ENCODE data around the gene KDM4C. TPM values are rescaled to one million over a fixed set of nuclear protein-coding genes. Genes with fewer than 3 reads are reported as not detected.

Gene KDM4C
- total and polyA plus RNA-seq, 5 donors from 2014 or later: 27.9 to 99.0 (median 32.0) TPM

DNA sequence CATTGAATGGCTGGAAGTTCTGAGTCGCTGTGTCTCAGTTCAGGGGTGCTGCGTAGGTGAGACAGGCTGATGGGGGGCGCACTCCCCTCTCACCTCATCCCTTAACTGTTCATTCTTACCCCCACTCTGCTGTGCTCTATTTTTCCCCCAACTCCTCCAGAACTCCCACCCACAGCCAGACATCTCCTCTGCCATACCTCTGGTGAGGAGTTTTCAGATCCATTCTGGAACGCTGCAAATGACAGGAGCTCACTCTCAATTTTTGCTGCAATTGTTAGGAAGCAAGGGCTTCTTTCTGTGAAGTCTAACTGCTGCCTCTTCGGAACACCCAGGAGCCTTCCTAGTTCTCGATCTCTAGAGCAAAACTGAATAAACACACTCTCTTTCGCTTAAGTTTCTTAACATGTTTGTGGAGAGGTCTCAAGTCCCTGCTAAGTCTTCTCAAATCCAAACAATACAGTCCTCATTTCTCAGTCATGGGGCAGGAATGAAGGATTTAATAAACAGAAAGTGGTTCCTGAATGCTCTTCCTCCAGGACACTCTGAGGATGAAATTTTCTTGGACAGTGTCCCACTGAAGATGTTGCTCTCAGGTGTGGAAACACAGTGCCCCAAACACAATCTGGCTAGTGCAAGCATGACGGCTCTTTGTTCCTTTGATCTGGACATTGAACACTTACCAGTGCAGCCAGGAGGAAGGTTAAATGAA is 387.7 kb downstream of the KDM4C start:
- no peak overlapping the region for H3K27ac ChIP-seq (ENCODE audit: insufficient read depth, low read length, poor library complexity, severe bottlenecking)
- no peak overlapping the region for H3K4me3 ChIP-seq (ENCODE audit: low read depth, low read length)
- ATAC-seq (ENCODE audit: low read depth in 2 of 2) (no peak), DNase-seq (no peak)
- H3K9me3 ChIP-seq (ENCODE audit: control insufficient read depth in 2 of 2, low read length in 2 of 2): no peaks in the 10 kb centered on the region
- Mint-ChIP-seq H3K4me1 (peaks cover 12 to 37% (median 21%) of the 10 kb centered on the region in 4 donors), H3K9me3 (no peaks in the 10 kb centered on the region), H3K4me3 (no peak overlapping the region), H3K27me3 (no peaks in the 10 kb centered on the region), H3K36me3 (peaks cover 43% of the 10 kb centered on the region), H3K27ac (peak overlapping the region; percentile 42 to 73 (median 70))
- peaks cover 17% of the 10 kb centered on the region for H3K4me1 ChIP-seq (ENCODE audit: control insufficient read depth, insufficient read depth, low read length, poor library complexity, severe bottlenecking)
- no peaks in the 10 kb centered on the region for H3K27me3 ChIP-seq (ENCODE audit: control insufficient read depth, insufficient read depth, low read length)
- H3K36me3 ChIP-seq (ENCODE audit: control insufficient read depth, insufficient read depth, low read length): peaks cover 14% of the 10 kb centered on the region

- Histone ChIP-seq H3K4me1 (ENCODE audit: control insufficient read depth, insufficient read depth, low read length, poor library complexity, severe bottlenecking) (peaks cover 27% of the 10 kb centered on the region), H3K9me3 (ENCODE audit: control insufficient read depth in 2 of 2, low read length in 2 of 2) (no peaks in the 10 kb centered on the region), H3K36me3 (ENCODE audit: control insufficient read depth, insufficient read depth, low read length) (peaks cover 14% of the 10 kb centered on the region), H3K27ac (ENCODE audit: insufficient read depth, low read length, poor library complexity, severe bottlenecking) (no peak overlapping the region), H3K27me3 (ENCODE audit: control insufficient read depth, insufficient read depth, low read length) (no peaks in the 10 kb centered on the region), H3K4me3 (ENCODE audit: low read depth, low read length) (no peak overlapping the region)
- Mint-ChIP-seq H3K27ac (peak overlapping the region in 2 of 3 donors; percentile 63 to 80), H3K4me1 (peaks cover 17 to 45% (median 23%) of the 10 kb centered on the region in 4 donors), H3K27me3 (no peaks in the 10 kb centered on the region), H3K36me3 (peaks cover 36% of the 10 kb centered on the region), H3K9me3 (no peaks in the 10 kb centered on the region), H3K4me3 (no peak overlapping the region)
- no peak for ATAC-seq (ENCODE audit: low read depth in 2 of 2)
- DNase-seq: no peak
Measured at GRCh38 chr9:7146582-7146981, 388.8 kb downstream of the KDM4C start.

DNA sequence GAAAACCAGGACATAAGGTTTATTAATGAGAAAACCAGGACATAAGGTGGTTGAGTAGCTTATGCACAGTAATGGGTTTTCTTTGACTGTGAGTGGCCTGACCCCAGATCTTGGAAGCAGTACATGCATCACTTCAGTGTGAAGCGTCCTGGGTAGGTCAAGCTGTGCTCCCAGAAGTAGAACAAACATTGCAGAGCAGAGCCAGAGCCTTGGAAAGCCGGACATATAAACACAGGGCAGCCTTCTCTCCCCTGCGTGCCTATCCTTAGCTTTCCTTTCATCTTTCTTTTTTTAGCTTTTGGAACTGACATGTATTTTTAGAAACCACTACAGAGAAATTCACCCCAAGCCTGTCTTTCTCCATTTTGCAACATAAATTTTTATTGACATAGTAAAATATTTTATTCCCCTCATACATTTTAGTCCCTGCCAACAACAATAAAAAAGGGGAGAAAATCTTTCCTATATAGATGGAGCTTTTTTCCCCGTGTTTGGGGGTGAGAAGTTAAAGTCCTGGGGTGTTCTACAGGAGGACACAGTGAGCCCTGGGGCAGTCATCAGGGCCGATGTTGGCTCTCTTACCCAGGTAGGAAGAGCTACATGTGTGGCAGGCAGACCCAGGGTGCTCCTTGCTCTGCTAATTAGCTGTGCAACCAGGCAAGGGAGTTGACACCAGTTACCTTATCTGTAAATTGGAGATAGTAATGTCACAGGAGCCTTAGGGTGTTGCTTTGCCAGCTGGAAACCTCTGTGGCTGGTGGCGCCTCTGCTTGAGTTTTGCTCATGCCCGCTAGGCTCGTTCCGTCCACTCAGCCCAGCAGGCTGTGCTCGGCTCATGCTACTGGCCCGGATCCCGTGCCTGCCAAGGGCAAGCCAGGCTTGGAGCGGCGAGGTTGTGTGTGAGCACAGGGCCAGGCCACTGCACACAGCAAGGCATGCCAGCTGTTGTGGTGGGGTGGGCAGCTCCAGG is 389.6 kb downstream of the KDM4C start:
- H3K27ac Mint-ChIP-seq: peak overlapping the region in 2 of 3 donors; percentile 63 to 80
- H3K4me3 Mint-ChIP-seq: no peak overlapping the region

GRCh38 chr9:7148243-7148765 is 390.5 kb downstream of the KDM4C start:
- Histone ChIP-seq H3K4me1 (ENCODE audit: control insufficient read depth, insufficient read depth, low read length, poor library complexity, severe bottlenecking) (peaks cover 27% of the 10 kb centered on the region), H3K36me3 (ENCODE audit: control insufficient read depth, insufficient read depth, low read length) (peaks cover 8% of the 10 kb centered on the region), H3K27me3 (ENCODE audit: control insufficient read depth, insufficient read depth, low read length) (no peaks in the 10 kb centered on the region), H3K9me3 (ENCODE audit: control insufficient read depth in 2 of 2, low read length in 2 of 2) (no peaks in the 10 kb centered on the region), H3K27ac (ENCODE audit: insufficient read depth, low read length, poor library complexity, severe bottlenecking) (no peak overlapping the region), H3K4me3 (ENCODE audit: low read depth, low read length) (no peak overlapping the region)
- Mint-ChIP-seq H3K4me1 (peaks cover 21 to 45% (median 25%) of the 10 kb centered on the region in 4 donors), H3K9me3 (no peaks in the 10 kb centered on the region), H3K36me3 (peaks cover 34% of the 10 kb centered on the region), H3K27me3 (no peaks in the 10 kb centered on the region), H3K4me3 (no peak overlapping the region), H3K27ac (peak overlapping the region; percentile 32 to 48 (median 42))
- ATAC-seq (ENCODE audit: low read depth in 2 of 2) (no peak), DNase-seq (no peak)

More for the DNA sequence above, 389.6 kb downstream of the KDM4C start:
- ATAC-seq (ENCODE audit: low read depth in 2 of 2): no peak
- H3K36me3 ChIP-seq (ENCODE audit: control insufficient read depth, insufficient read depth, low read length): peaks cover 14% of the 10 kb centered on the region
- no peaks in the 10 kb centered on the region for H3K9me3 ChIP-seq (ENCODE audit: control insufficient read depth in 2 of 2, low read length in 2 of 2)
- Mint-ChIP-seq H3K27me3 (no peaks in the 10 kb centered on the region), H3K4me1 (peaks cover 18 to 45% (median 24%) of the 10 kb centered on the region in 4 donors), H3K36me3 (peaks cover 36% of the 10 kb centered on the region), H3K9me3 (no peaks in the 10 kb centered on the region)
- H3K4me1 ChIP-seq (ENCODE audit: control insufficient read depth, insufficient read depth, low read length, poor library complexity, severe bottlenecking): peaks cover 27% of the 10 kb centered on the region
- no peak overlapping the region for H3K4me3 ChIP-seq (ENCODE audit: low read depth, low read length)
- no peak for DNase-seq
- no peak overlapping the region for H3K27ac ChIP-seq (ENCODE audit: insufficient read depth, low read length, poor library complexity, severe bottlenecking)
- H3K27me3 ChIP-seq (ENCODE audit: control insufficient read depth, insufficient read depth, low read length): no peaks in the 10 kb centered on the region

DNA sequence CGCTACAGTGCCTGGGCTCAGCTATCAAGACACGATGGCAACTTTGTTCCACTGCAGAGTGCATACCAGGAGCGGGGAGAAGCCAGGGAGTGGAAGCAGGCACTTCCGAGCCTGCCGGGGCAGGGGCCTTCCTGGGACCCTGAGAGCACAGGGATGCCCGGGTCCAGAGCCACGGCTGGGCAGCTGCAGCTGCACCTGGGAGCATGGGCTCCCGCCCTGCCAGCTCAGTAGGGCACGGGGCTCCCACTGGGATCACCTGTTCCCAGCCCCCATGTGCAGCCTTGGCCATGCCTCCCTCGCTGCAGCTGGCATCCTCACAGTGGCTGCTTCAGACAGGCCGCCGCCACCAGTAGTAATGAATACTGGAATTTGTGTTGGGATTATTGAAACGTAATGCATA is 391.5 kb downstream of the KDM4C start:
- no peaks in the 10 kb centered on the region for H3K27me3 ChIP-seq (ENCODE audit: control insufficient read depth, insufficient read depth, low read length)
- H3K36me3 ChIP-seq (ENCODE audit: control insufficient read depth, insufficient read depth, low read length): peaks cover 9% of the 10 kb centered on the region
- H3K4me1 ChIP-seq (ENCODE audit: control insufficient read depth, insufficient read depth, low read length, poor library complexity, severe bottlenecking): peaks cover 27% of the 10 kb centered on the region
- no peak for ATAC-seq (ENCODE audit: low read depth in 2 of 2)
- Mint-ChIP-seq H3K4me1 (peaks cover 21 to 50% (median 26%) of the 10 kb centered on the region in 4 donors), H3K9me3 (no peaks in the 10 kb centered on the region), H3K27me3 (no peaks in the 10 kb centered on the region), H3K27ac (peak overlapping the region; percentile 75 to 92 (median 89)), H3K36me3 (peaks cover 39% of the 10 kb centered on the region), H3K4me3 (peak overlapping the region in 2 of 4 donors; percentile 52 to 76)
- no peaks in the 10 kb centered on the region for H3K9me3 ChIP-seq (ENCODE audit: control insufficient read depth in 2 of 2, low read length in 2 of 2)
- no peak overlapping the region for H3K27ac ChIP-seq (ENCODE audit: insufficient read depth, low read length, poor library complexity, severe bottlenecking)
- no peak overlapping the region for H3K4me3 ChIP-seq (ENCODE audit: low read depth, low read length)
- no peak for DNase-seq

- Histone ChIP-seq H3K9me3 (ENCODE audit: control insufficient read depth in 2 of 2, low read length in 2 of 2) (no peaks in the 10 kb centered on the region), H3K27ac (ENCODE audit: insufficient read depth, low read length, poor library complexity, severe bottlenecking) (peak overlapping the region; percentile 47), H3K27me3 (ENCODE audit: control insufficient read depth, insufficient read depth, low read length) (no peaks in the 10 kb centered on the region), H3K36me3 (ENCODE audit: control insufficient read depth, insufficient read depth, low read length) (peaks cover 11% of the 10 kb centered on the region), H3K4me1 (ENCODE audit: control insufficient read depth, insufficient read depth, low read length, poor library complexity, severe bottlenecking) (peaks cover 27% of the 10 kb centered on the region), H3K4me3 (ENCODE audit: low read depth, low read length) (peak overlapping the region; percentile 42)
- peak; percentile 73 to 83 for ATAC-seq (ENCODE audit: low read depth in 2 of 2)
- Mint-ChIP-seq H3K36me3 (peaks cover 42% of the 10 kb centered on the region), H3K27me3 (no peaks in the 10 kb centered on the region), H3K27ac (peak overlapping the region; percentile 89 to 93 (median 92)), H3K4me1 (peaks cover 21 to 49% (median 26%) of the 10 kb centered on the region in 4 donors), H3K9me3 (no peaks in the 10 kb centered on the region), H3K4me3 (peak overlapping the region; percentile 27 to 80 (median 64))
- peak in 2 of 3 donors; percentile 47 to 89 for DNase-seq
Measured at GRCh38 chr9:7150153-7150890, 392.5 kb downstream of the KDM4C start.

GRCh38 chr9:7153134-7153533 is 395.4 kb downstream of the KDM4C start:
- no peak overlapping the region for H3K27ac ChIP-seq (ENCODE audit: insufficient read depth, low read length, poor library complexity, severe bottlenecking)
- peaks cover 6% of the 10 kb centered on the region for H3K36me3 ChIP-seq (ENCODE audit: control insufficient read depth, insufficient read depth, low read length)
- H3K4me3 ChIP-seq (ENCODE audit: low read depth, low read length): no peak overlapping the region
- Mint-ChIP-seq H3K36me3 (peaks cover 41% of the 10 kb centered on the region), H3K4me1 (peaks cover 14 to 51% (median 31%) of the 10 kb centered on the region in 4 donors), H3K27me3 (no peaks in the 10 kb centered on the region), H3K9me3 (peaks cover 0 to 2% (median 0%) of the 10 kb centered on the region in 7 donors), H3K4me3 (no peak overlapping the region), H3K27ac (peak overlapping the region in 1 of 3 donors; percentile 38)
- H3K4me1 ChIP-seq (ENCODE audit: control insufficient read depth, insufficient read depth, low read length, poor library complexity, severe bottlenecking): peaks cover 27% of the 10 kb centered on the region
- no peaks in the 10 kb centered on the region for H3K27me3 ChIP-seq (ENCODE audit: control insufficient read depth, insufficient read depth, low read length)
- no peak for DNase-seq
- H3K9me3 ChIP-seq (ENCODE audit: control insufficient read depth in 2 of 2, low read length in 2 of 2): no peaks in the 10 kb centered on the region
- ATAC-seq (ENCODE audit: low read depth in 2 of 2): no peak

Data from CD4-positive, CD25-positive, alpha-beta regulatory T cell (primary cell).